Bronchial epithelial cell (primary cell): ENCODE measurements around the gene DENND1B. TPM values are rescaled to one million over a fixed set of nuclear protein-coding genes. Genes with fewer than 3 reads are reported as not detected.

Experiments
- DNase-seq: peaks from one replicate; pipeline ENCODE4 v3.0.0-alpha.2; 2010; ENCODE audit warnings: low read depth
- FAIRE-seq: peaks from 2 replicates; lab custom pipeline; 2011; peaks lifted over from hg19 to GRCh38; lab: Jason Lieb, UNC
- H3K27me3 ChIP-seq: 2 replicates; pipeline ENCODE4 v1.5.1; 2011; ENCODE audit warnings: low read length; ENCODE audit not compliant: control insufficient read depth, insufficient read depth
- H3K36me3 ChIP-seq: 2 replicates; pipeline ENCODE4 v1.5.1; 2011; ENCODE audit warnings: low read length; ENCODE audit not compliant: control insufficient read depth, insufficient read depth
- H3K4me3 ChIP-seq: 2 replicates; pipeline ENCODE4 v1.5.1; 2011; ENCODE audit warnings: mild to moderate bottlenecking, low read depth, low read length, control low read depth
- total RNA-seq: library from RNA; depleted of rRNA; stranded (reverse); fragments of >200 nt; gene quantifications from 2 replicates; pipeline ENCODE4 v1.2.1, GENCODE V29; 2014
- TF ChIP-seq, protein P1 (sequence below): IDR thresholded peaks from 2 replicates; pipeline ENCODE4 v1.5.1; 2011; ENCODE audit warnings: mild to moderate bottlenecking, moderate library complexity, low read length, control low read depth, inconsistent platforms; ENCODE audit not compliant: insufficient read depth, severe bottlenecking

DENND1B gene
- total RNA-seq, 1 donor from 2014 or later: 15.5 TPM

DNA sequence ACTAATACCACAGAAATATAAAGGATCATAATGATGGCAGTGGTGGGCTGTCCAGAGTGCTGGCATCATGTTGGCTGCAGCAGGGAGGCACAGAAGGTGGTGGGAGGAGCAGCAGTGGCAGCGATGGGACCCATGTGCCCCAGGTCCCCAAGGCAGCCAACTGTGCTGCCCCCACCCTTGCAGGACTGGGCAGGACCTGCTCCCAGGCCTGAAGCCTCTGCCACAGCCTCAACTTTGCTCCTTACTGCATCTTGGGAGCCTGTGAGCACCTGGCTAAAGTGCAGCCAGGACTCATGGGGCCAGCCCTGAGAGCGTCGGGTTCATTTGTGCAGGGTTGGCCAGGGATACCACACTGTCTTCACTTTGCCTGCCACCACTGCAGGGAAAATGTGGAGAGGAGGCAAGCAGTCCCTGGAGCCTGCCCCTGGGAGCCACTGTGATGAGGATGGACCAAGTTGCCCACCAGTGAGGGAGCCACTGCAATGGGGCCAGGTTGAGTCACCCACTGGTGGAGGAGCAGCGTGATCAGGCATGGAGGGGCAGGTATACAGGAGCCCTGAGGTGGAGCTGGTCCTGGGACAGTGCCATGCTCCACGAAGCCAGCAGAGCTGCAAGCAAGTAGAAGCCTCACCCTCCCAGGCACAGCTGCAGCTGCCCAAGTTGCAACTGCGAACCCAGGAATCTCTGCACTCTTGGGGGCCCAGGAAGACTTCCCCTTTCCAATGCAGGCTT, 25.3 kb upstream of the DENND1B start:
- DNase-seq: no peak
- FAIRE-seq: peak; percentile 28

DNA sequence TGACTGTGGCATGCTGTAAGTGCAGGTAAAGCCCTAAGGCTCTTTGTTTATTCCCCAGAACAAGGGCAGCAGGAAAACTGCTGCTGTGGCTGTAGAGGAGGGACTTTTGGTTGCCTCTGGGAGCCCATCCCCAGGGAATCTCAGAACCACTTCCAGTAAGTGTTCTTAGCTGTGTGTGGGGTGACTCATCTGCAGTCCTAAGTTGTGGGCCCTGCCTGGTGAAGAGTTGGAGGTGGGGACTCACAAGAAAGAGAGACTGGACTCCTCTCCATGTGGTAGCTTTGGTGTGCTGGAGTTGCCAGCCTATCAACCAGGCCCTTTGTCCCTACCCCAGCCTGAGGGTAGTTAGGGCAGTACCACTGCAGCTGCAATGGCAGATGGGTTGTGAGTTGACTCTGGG, 24.0 kb upstream of the DENND1B start:
- DNase-seq: peak; percentile 69
- H3K36me3 ChIP-seq: no peaks in the 10 kb centered on the region
- TF ChIP-seq, protein P1, sequence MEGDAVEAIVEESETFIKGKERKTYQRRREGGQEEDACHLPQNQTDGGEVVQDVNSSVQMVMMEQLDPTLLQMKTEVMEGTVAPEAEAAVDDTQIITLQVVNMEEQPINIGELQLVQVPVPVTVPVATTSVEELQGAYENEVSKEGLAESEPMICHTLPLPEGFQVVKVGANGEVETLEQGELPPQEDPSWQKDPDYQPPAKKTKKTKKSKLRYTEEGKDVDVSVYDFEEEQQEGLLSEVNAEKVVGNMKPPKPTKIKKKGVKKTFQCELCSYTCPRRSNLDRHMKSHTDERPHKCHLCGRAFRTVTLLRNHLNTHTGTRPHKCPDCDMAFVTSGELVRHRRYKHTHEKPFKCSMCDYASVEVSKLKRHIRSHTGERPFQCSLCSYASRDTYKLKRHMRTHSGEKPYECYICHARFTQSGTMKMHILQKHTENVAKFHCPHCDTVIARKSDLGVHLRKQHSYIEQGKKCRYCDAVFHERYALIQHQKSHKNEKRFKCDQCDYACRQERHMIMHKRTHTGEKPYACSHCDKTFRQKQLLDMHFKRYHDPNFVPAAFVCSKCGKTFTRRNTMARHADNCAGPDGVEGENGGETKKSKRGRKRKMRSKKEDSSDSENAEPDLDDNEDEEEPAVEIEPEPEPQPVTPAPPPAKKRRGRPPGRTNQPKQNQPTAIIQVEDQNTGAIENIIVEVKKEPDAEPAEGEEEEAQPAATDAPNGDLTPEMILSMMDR: no peak
- no peak overlapping the region for H3K4me3 ChIP-seq
- H3K27me3 ChIP-seq: no peaks in the 10 kb centered on the region
- FAIRE-seq: no peak

More for the DNA sequence above, 25.3 kb upstream of the DENND1B start:
- no peaks in the 10 kb centered on the region for H3K27me3 ChIP-seq
- H3K4me3 ChIP-seq: no peak overlapping the region
- no peaks in the 10 kb centered on the region for H3K36me3 ChIP-seq
- TF ChIP-seq, protein P1: no peak

DNA sequence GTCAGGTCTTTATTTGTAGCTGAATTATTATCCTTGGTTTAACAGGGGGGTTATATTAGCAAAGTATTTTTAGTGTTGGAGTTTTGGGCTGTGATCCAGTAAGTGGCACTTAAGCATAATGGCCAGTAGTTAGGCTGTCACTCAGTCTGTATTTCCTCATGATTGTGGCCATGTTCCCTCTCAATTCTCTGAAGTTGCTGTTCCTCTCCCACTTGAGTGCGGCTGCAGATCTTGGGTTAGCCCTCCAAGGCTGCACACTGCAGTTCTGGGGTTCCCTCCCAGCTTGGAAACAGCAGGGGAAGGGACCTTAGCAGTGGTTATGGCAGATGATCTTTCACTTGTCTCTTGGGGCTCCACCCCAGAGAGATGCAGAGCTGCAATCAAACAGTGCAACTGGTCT, 23.2 kb upstream of the DENND1B start:
- H3K27me3 ChIP-seq: no peaks in the 10 kb centered on the region
- TF ChIP-seq, protein P1: no peak
- FAIRE-seq (no peak), DNase-seq (no peak)
- H3K4me3 ChIP-seq: no peak overlapping the region
- H3K36me3 ChIP-seq: no peaks in the 10 kb centered on the region

DNA sequence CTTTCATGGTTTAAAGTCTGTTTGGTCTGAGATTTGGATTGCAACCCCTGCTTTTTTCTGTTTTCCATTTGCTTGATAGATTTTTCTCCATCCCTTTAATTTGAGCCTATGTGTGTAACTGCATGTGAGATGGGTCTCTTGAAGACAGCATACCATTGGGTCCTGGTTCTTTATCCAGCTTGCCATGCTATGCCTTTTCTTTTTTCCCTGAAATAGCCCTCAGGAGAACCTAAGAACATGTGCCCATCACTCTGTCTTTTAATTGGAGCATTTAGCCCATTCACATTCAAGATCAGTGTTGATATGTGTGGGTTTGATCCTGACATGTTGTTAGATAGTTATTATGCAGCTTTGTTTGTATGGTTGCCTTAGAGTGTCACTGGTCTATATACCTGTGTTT, 21.7 kb upstream of the DENND1B start:
- FAIRE-seq (no peak), DNase-seq (no peak)
- Histone ChIP-seq H3K36me3 (no peaks in the 10 kb centered on the region), H3K4me3 (no peak overlapping the region), H3K27me3 (no peaks in the 10 kb centered on the region)
- TF ChIP-seq, protein P1: no peak

DNA sequence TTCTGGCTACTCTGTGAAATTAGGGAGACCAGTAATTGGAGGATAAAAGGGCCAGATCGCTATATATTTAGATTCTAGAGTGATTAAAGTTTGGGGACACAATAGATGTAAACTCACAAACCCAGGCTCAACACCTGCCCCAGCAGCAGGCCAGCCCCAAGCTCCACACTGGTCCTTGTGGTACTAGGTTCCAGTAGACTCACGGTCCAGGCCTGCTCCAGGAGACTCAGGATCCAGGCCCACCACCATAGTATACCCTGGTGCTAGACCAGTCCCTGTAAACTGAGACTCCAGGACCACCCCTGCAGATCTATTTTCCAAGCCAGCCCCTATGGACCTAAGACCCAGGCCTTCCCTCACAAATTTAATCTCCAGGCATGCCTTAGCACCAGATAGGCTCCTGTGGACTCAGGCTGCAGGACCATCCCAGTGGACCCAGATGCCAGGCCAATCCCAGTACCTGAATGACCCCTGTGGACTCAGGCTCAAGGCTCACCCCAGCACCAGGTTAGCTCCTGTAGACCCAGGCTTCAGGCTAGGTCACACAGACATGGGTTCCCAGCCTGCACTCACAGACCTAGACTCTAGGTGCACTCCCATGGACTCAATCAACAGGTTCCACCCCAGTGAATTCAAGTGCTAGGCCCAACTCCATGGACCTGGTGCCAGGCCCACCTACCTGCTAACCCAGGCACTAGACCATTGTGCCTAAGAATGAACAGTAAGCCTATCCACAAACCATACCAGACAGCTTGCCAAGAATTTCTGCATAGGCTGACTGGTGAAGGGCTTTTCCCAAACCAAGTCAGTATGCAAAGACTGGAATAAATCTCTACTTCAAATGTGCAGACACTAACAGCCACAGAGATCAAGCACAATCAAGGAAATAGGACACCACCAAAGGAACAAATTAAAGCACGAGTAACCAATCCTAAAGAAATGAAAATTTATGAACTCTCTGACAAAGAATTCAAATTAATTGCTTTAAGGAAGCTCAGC, 13.8 kb upstream of the DENND1B start:
- H3K27me3 ChIP-seq: no peaks in the 10 kb centered on the region
- H3K36me3 ChIP-seq: no peaks in the 10 kb centered on the region
- TF ChIP-seq, protein P1: no peak
- H3K4me3 ChIP-seq: no peak overlapping the region
- DNase-seq (no peak), FAIRE-seq (no peak)
